ENCODE measurements around the gene TMED5. TPM values are rescaled to one million over a fixed set of nuclear protein-coding genes. Genes with fewer than 3 reads are reported as not detected.

TMED5 gene
- total and polyA plus RNA-seq, 2 of the 4 experiments (the other 2 are of a cell fraction): 20.1 to 38.1 TPM

DNA sequence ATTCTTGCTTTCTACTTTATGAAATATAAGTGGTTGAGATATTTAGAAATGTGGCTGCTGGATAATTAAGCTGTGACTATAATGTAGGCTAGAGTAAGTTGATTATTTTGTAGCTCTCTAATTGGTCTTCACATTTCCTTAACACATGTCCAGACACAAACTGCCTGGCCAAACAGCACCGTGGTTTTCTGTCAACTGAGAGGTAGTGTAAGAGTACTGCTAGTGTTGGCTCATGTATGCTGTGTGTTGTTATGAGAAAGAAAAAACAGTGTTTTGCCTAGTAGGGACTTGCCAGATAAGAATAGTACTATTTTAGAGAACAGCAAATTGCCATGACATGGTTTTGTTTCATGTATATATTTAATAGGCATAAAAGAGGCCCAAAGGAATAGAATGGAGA, 37.1 kb downstream of the TMED5 start:
- no peak overlapping the region for H3K14ac ChIP-seq (replicated peaks; ENCODE audit: low read depth, low read length)
- H3K9me3 ChIP-seq (ENCODE audit: control insufficient read depth, insufficient read depth, low read length): no peaks in the 10 kb centered on the region
- no peak overlapping the region for H3K9ac ChIP-seq (ENCODE audit: low read depth, low read length)
- no peak overlapping the region for H2AK9ac ChIP-seq (replicated peaks; ENCODE audit: low read depth, low read length, poor library complexity)
- DNase-seq (no peak), ATAC-seq (ENCODE audit: low read depth) (no peak)
- no peak overlapping the region for H2BK120ac ChIP-seq (ENCODE audit: low read depth, low read length)
- no peak for TF ChIP-seq RCOR1 (IDR thresholded peaks at IDR 0.05; ENCODE audit: insufficient replicate concordance, low read length)
- TF ChIP-seq, protein P1, sequence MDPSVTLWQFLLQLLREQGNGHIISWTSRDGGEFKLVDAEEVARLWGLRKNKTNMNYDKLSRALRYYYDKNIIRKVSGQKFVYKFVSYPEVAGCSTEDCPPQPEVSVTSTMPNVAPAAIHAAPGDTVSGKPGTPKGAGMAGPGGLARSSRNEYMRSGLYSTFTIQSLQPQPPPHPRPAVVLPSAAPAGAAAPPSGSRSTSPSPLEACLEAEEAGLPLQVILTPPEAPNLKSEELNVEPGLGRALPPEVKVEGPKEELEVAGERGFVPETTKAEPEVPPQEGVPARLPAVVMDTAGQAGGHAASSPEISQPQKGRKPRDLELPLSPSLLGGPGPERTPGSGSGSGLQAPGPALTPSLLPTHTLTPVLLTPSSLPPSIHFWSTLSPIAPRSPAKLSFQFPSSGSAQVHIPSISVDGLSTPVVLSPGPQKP (IDR thresholded peaks at IDR 0.05; ENCODE audit: borderline replicate concordance, low read depth, low read length): no peak
- no peak for TF ChIP-seq MAZ (IDR thresholded peaks at IDR 0.05; ENCODE audit: borderline replicate concordance, low read depth, low read length)
- TF ChIP-seq BHLHE40 (IDR thresholded peaks at IDR 0.05; ENCODE audit: low read depth, low read length): no peak
- no peak for TF ChIP-seq CHD1 (IDR thresholded peaks at IDR 0.05; ENCODE audit: low read depth, low read length)
- intact Hi-C loops (cut with micrococcal nuclease) (no loop called here), in situ Hi-C loops (cut with MboI; ENCODE audit: low sequenced_read_pairs) (no loop called here), dilution Hi-C loops (cut with HindIII; ENCODE audit: low sequenced_read_pairs, unreplicated experiment) (no loop called here)
- H3K18ac ChIP-seq (ENCODE audit: low read depth, low read length): no peak overlapping the region
- H2AK5ac ChIP-seq (ENCODE audit: low read depth, low read length): no peak overlapping the region
- H3K9me1 ChIP-seq (ENCODE audit: insufficient read depth, low read length): peaks cover 2% of the 10 kb centered on the region; the same call in 1 of the 2 replicates
- no peak overlapping the region for H4K5ac ChIP-seq (ENCODE audit: low read depth, low read length)
- no peak overlapping the region for H4K91ac ChIP-seq (ENCODE audit: insufficient read depth, low read depth, low read length)
- no peak overlapping the region for H2BK15ac ChIP-seq (ENCODE audit: low read depth, low read length)
- no peak overlapping the region for H4K8ac ChIP-seq (ENCODE audit: low read depth in 2 of 2, low read length in 2 of 2)
- H3K27ac ChIP-seq (ENCODE audit: insufficient read depth, low read length): no peak overlapping the region
- H2BK5ac ChIP-seq (ENCODE audit: low read depth, low read length, poor library complexity, severe bottlenecking): no peak overlapping the region
- H3K56ac ChIP-seq (ENCODE audit: extremely low read depth, insufficient read depth, low read length): no peak overlapping the region
- H3K23ac ChIP-seq (ENCODE audit: low read depth, low read length): 0 out of 2 replicates have a peak overlapping the region, but pooled peaks have one; percentile 38
- BruUV-seq (replicated peaks): no TSS peak
- H2AFZ ChIP-seq (replicated peaks; ENCODE audit: low read length, poor library complexity): no peak overlapping the region
- no peaks in the 10 kb centered on the region for H3K4me1 ChIP-seq (ENCODE audit: control insufficient read depth, insufficient read depth, low read length)
- peaks cover 3% of the 10 kb centered on the region for H3K36me3 ChIP-seq (ENCODE audit: control insufficient read depth, insufficient read depth, low read length)
- no CpG with 5 or more reads among the region's 1 CpG for WGBS, 2 experiments (ENCODE audit: extremely low coverage in 2 of 2, insufficient read length in 1 of 2)
- no peak overlapping the region for H3K4me3 ChIP-seq (ENCODE audit: insufficient read depth, low read depth, low read length)
- CTCF ChIA-PET: no interaction called here
- no peak overlapping the region for H3K4ac ChIP-seq (ENCODE audit: low read depth, low read length)
- H3K4me2 ChIP-seq (ENCODE audit: low read depth, low read length): no peak overlapping the region
- H4K20me1 ChIP-seq (ENCODE audit: insufficient read depth, low read length): no peaks in the 10 kb centered on the region; the same call in 1 of the 2 replicates
- H2BK20ac ChIP-seq (ENCODE audit: low read depth, low read length): no peak overlapping the region
- H3K79me1 ChIP-seq (ENCODE audit: low read depth in 1 of 2, low read length in 2 of 2): peaks cover 0 to 11% of the 10 kb centered on the region in 2 experiments; a peak in 2 of 4 replicates
- POLR2A ChIA-PET (ENCODE audit: unreplicated experiment): no interaction called here
- H3K27me3 ChIP-seq (ENCODE audit: control insufficient read depth, insufficient read depth, low read length): no peaks in the 10 kb centered on the region

Measured in IMR-90 (cell line).